Transverse colon (tissue), 4 donors: ENCODE data around the gene SETX.

ENCODE experiments used
- EP300 ChIP-seq: sonication (generic); formaldehyde crosslinking; IDR thresholded peaks from one replicate; pipeline ENCODE4 v1.6.1; 2017; ENCODE audit warnings: antibody characterized with exemption, low read depth
- POLR2A ChIP-seq: fragments of 450-650 bp; IDR thresholded peaks from one replicate; pipeline ENCODE4 v1.6.1; 2016; ENCODE audit warnings: antibody characterized with exemption, mild to moderate bottlenecking, moderate library complexity
- POLR2AphosphoS5 ChIP-seq, 3 donors: sonication (generic); formaldehyde crosslinking; IDR thresholded peaks; one replicate each; pipeline ENCODE4 v1.6.1; 2016; ENCODE audit warnings: antibody characterized with exemption in 3 of 3
- TF ChIP-seq, protein P1 (sequence below), 5 experiments: fragments of 200-600 bp in 3 of 5; fragments of 450-650 bp in 2 of 5; sonication (generic) in 3 of 5; IDR thresholded peaks; 1 replicate in 2 of 5; 2 replicates in 3 of 5; pipeline ENCODE4 v1.5.1; 2016 to 2017; ENCODE audit warnings: antibody characterized with exemption in 5 of 5, inconsistent platforms in 3 of 5, mild to moderate bottlenecking in 2 of 5, moderate library complexity in 1 of 5

DNA sequence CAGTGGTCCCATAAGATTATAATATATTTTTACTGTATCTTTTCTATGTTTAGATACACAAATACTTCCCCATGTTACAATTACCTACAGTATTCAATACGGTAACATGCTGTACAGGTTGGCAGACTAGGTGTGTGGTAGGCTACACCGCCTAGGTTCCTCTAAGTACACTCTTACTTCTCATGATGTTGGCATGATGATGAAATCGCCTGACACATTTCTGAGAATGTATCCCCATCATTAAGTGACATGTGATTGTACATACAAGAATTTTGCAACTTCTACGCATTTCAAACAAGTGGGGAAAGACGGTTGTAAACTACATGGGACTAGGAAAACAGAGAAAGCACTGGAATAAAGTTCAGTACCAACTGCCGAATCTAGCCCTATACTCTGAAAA lies 53.3 kb downstream of the SETX start:
- TF ChIP-seq, protein P1, sequence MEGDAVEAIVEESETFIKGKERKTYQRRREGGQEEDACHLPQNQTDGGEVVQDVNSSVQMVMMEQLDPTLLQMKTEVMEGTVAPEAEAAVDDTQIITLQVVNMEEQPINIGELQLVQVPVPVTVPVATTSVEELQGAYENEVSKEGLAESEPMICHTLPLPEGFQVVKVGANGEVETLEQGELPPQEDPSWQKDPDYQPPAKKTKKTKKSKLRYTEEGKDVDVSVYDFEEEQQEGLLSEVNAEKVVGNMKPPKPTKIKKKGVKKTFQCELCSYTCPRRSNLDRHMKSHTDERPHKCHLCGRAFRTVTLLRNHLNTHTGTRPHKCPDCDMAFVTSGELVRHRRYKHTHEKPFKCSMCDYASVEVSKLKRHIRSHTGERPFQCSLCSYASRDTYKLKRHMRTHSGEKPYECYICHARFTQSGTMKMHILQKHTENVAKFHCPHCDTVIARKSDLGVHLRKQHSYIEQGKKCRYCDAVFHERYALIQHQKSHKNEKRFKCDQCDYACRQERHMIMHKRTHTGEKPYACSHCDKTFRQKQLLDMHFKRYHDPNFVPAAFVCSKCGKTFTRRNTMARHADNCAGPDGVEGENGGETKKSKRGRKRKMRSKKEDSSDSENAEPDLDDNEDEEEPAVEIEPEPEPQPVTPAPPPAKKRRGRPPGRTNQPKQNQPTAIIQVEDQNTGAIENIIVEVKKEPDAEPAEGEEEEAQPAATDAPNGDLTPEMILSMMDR (IDR thresholded peaks at IDR 0.05), result no peak
- TF ChIP-seq POLR2A (no peak), EP300 (no peak), POLR2AphosphoS5 (IDR thresholded peaks at IDR 0.05) (no peak)
